ENCODE measurements around the gene PRXL2A. TPM values are rescaled to one million over a fixed set of nuclear protein-coding genes. Genes with fewer than 3 reads are reported as not detected.
A peak's percentile ranks its signal among the peaks of the same experiment; 100 is the strongest.

Gene PRXL2A
- total and polyA plus RNA-seq, 3 donors from 2014 or later, result 102 to 106 (median 104) TPM

- H3K4me3 ChIP-seq, result no peak overlapping the region
- TF ChIP-seq POLR2A (IDR thresholded peaks at IDR 0.05) (no peak), CTCF (IDR thresholded peaks at IDR 0.05) (no peak)
- no peaks in the 10 kb centered on the region for H3K9me3 ChIP-seq
- H3K36me3 ChIP-seq (ENCODE audit: low read depth, missing control alignments), result no peaks in the 10 kb centered on the region
- no peaks in the 10 kb centered on the region for H3K4me1 ChIP-seq
- H3K27me3 ChIP-seq, result no peaks in the 10 kb centered on the region
- WGBS, 2 donors, result 86 to 97% methylated on average over 9 of the region's 9 CpGs
- no peak overlapping the region for H3K27ac ChIP-seq
- intact Hi-C loops (cut with DNase I; ENCODE audit: low total_unique reads), result no loop called here
- DNase-seq, result no peak
Observed at GRCh38 chr10:80429521-80429973, 21.2 kb downstream of the PRXL2A start.

- Histone ChIP-seq H3K9me3 (no peaks in the 10 kb centered on the region), H3K4me3 (no peak overlapping the region), H3K4me1 (peaks cover 15% of the 10 kb centered on the region), H3K27ac (no peak overlapping the region), H3K27me3 (no peaks in the 10 kb centered on the region), H3K36me3 (ENCODE audit: low read depth, missing control alignments) (no peaks in the 10 kb centered on the region)
- no peak for DNase-seq
- intact Hi-C loops (cut with DNase I; ENCODE audit: low total_unique reads), result no loop called here
- WGBS, 2 donors, result 80 to 86% methylated on average over 3 of the region's 3 CpGs
- TF ChIP-seq CTCF (IDR thresholded peaks at IDR 0.05) (no peak), POLR2A (IDR thresholded peaks at IDR 0.05) (no peak)
Observed at GRCh38 chr10:80433134-80433533, 24.8 kb downstream of the PRXL2A start.

- DNase-seq, result no peak
- Histone ChIP-seq H3K36me3 (ENCODE audit: low read depth, missing control alignments) (no peaks in the 10 kb centered on the region), H3K9me3 (no peaks in the 10 kb centered on the region), H3K4me1 (peaks cover 21% of the 10 kb centered on the region), H3K27ac (no peak overlapping the region), H3K27me3 (no peaks in the 10 kb centered on the region), H3K4me3 (no peak overlapping the region)
- 49 to 59% methylated on average over 6 of the region's 6 CpGs for WGBS, 2 donors
- TF ChIP-seq POLR2A (IDR thresholded peaks at IDR 0.05) (no peak), CTCF (IDR thresholded peaks at IDR 0.05) (no peak)
- intact Hi-C loops (cut with DNase I; ENCODE audit: low total_unique reads), result no loop called here
Observed at GRCh38 chr10:80436446-80437098, 28.2 kb downstream of the PRXL2A start.

- Histone ChIP-seq H3K36me3 (ENCODE audit: low read depth, missing control alignments) (no peaks in the 10 kb centered on the region), H3K27ac (no peak overlapping the region), H3K4me1 (peaks cover 24% of the 10 kb centered on the region), H3K4me3 (no peak overlapping the region), H3K27me3 (no peaks in the 10 kb centered on the region), H3K9me3 (no peaks in the 10 kb centered on the region)
- DNase-seq, result no peak
- intact Hi-C loops (cut with DNase I; ENCODE audit: low total_unique reads), result no loop called here
- no peak for TF ChIP-seq CTCF (IDR thresholded peaks at IDR 0.05)
- no peak for TF ChIP-seq POLR2A (IDR thresholded peaks at IDR 0.05)
- WGBS, 2 donors, result 52 to 67% methylated on average over 2 of the region's 2 CpGs
Observed at GRCh38 chr10:80437227-80437626, 28.9 kb downstream of the PRXL2A start.

- Histone ChIP-seq H3K9me3 (no peaks in the 10 kb centered on the region), H3K4me3 (no peak overlapping the region), H3K27me3 (no peaks in the 10 kb centered on the region), H3K27ac (no peak overlapping the region), H3K36me3 (ENCODE audit: low read depth, missing control alignments) (no peaks in the 10 kb centered on the region), H3K4me1 (peaks cover 40% of the 10 kb centered on the region)
- WGBS, 2 donors, result 72 to 74% methylated on average over 8 of the region's 8 CpGs
- intact Hi-C loops (cut with DNase I; ENCODE audit: low total_unique reads), result no loop called here
- TF ChIP-seq CTCF (IDR thresholded peaks at IDR 0.05), result no peak
- no peak for TF ChIP-seq POLR2A (IDR thresholded peaks at IDR 0.05)
- DNase-seq, result peak; percentile 21
Observed at GRCh38 chr10:80441831-80442230, 33.5 kb downstream of the PRXL2A start.
